IMR-90 (cell line): ENCODE measurements around the gene IGDCC3. TPM values are rescaled to one million over a fixed set of nuclear protein-coding genes. Genes with fewer than 3 reads are reported as not detected.

Experiments
- ATAC-seq: fragments of 200-7000 bp; cut with Tn5 transposase; 2 replicates; pipeline ENCODE4 v1.9.1; 2020; ENCODE audit warnings: low read depth, mild to moderate bottlenecking, moderate library complexity
- BruUV-seq: library from RNA; stranded (reverse); fragments of 400-500 nt; replicated peaks from 2 replicates; lab custom pipeline; 2021; lab: Mats Ljungman, UMichigan
- CTCF ChIA-PET: fragments of 300-600 bp; formaldehyde crosslinking; extraction: SDS; loops from one replicate; lab custom pipeline; 2021; ENCODE audit warnings: antibody characterized with exemption; lab: Yijun Ruan, JAX
- POLR2A ChIA-PET: fragments of 300-600 bp; sonication (Branson Sonifier 250); formaldehyde crosslinking; loops from one replicate; lab custom pipeline; 2022; ENCODE audit warnings: antibody characterized with exemption; ENCODE audit not compliant: unreplicated experiment; lab: Charles Lee
- DNase-seq: peaks from one replicate; pipeline ENCODE4 v3.0.0; 2013
- H2AFZ ChIP-seq: replicated peaks from 2 replicates; pipeline ENCODE3; 2013; ENCODE audit warnings: low read length, mild to moderate bottlenecking; ENCODE audit not compliant: poor library complexity
- H2AK5ac ChIP-seq: 2 replicates; pipeline ENCODE4 v1.6.1; 2013; ENCODE audit warnings: low read depth, low read length, inconsistent platforms
- H2AK9ac ChIP-seq: replicated peaks from 2 replicates; pipeline ENCODE3; 2013; ENCODE audit warnings: mild to moderate bottlenecking, low read depth, low read length, moderate library complexity; ENCODE audit not compliant: poor library complexity
- H2BK120ac ChIP-seq: 2 replicates; pipeline ENCODE4 v1.6.1; 2013; ENCODE audit warnings: low read depth, low read length, inconsistent platforms
- H2BK15ac ChIP-seq: 3 replicates; pipeline ENCODE4 v1.6.1; 2013; ENCODE audit warnings: low read depth, low read length, inconsistent platforms
- H2BK20ac ChIP-seq: 2 replicates; pipeline ENCODE4 v1.6.1; 2013; ENCODE audit warnings: low read depth, mild to moderate bottlenecking, inconsistent platforms, low read length, moderate library complexity
- H2BK5ac ChIP-seq: 2 replicates; pipeline ENCODE4 v1.6.1; 2013; ENCODE audit warnings: mild to moderate bottlenecking, low read depth, low read length, inconsistent platforms; ENCODE audit not compliant: poor library complexity, severe bottlenecking
- H3K14ac ChIP-seq: replicated peaks from 2 replicates; pipeline ENCODE4 v1.6.1; 2013; ENCODE audit warnings: low read depth, low read length, inconsistent platforms
- H3K18ac ChIP-seq: 2 replicates; pipeline ENCODE4 v1.6.1; 2013; ENCODE audit warnings: low read depth, low read length, control low read depth
- H3K23ac ChIP-seq: 2 replicates; pipeline ENCODE4 v1.6.1; 2013; ENCODE audit warnings: low read depth, low read length, inconsistent platforms
- H3K27ac ChIP-seq: 2 replicates; pipeline ENCODE4 v1.5.1; 2013; ENCODE audit warnings: mild to moderate bottlenecking, control low read depth, low read length; ENCODE audit not compliant: insufficient read depth
- H3K27me3 ChIP-seq: 2 replicates; pipeline ENCODE4 v1.6.1; 2013; ENCODE audit warnings: low read length; ENCODE audit not compliant: control insufficient read depth, insufficient read depth
- H3K36me3 ChIP-seq: 2 replicates; pipeline ENCODE4 v1.6.1; 2013; ENCODE audit warnings: low read length, mixed read lengths; ENCODE audit not compliant: control insufficient read depth, insufficient read depth
- H3K4ac ChIP-seq: 2 replicates; pipeline ENCODE4 v1.6.1; 2013; ENCODE audit warnings: low read depth, low read length, inconsistent platforms
- H3K4me1 ChIP-seq: 2 replicates; pipeline ENCODE4 v1.6.1; 2013; ENCODE audit warnings: low read length, mixed read lengths; ENCODE audit not compliant: control insufficient read depth, insufficient read depth
- H3K4me2 ChIP-seq: 2 replicates; pipeline ENCODE4 v1.6.1; 2013; ENCODE audit warnings: low read depth, mild to moderate bottlenecking, control low read depth, low read length, moderate library complexity
- H3K4me3 ChIP-seq: 2 replicates; pipeline ENCODE4 v1.5.1; 2013; ENCODE audit warnings: low read depth, mild to moderate bottlenecking, control low read depth, low read length, moderate library complexity; ENCODE audit not compliant: insufficient read depth
- H3K56ac ChIP-seq: 2 replicates; pipeline ENCODE4 v1.6.1; 2013; ENCODE audit warnings: low read length, inconsistent platforms; ENCODE audit not compliant: insufficient read depth; ENCODE audit errors: extremely low read depth
- H3K79me1 ChIP-seq, 2 experiments: 2 replicates each; pipeline ENCODE4 v1.6.1; 2013; ENCODE audit warnings: low read length in 2 of 2, inconsistent platforms in 1 of 2, low read depth in 1 of 2
- H3K9ac ChIP-seq: 2 replicates; pipeline ENCODE4 v1.6.1; 2013; ENCODE audit warnings: low read depth, low read length, control low read depth
- H3K9me1 ChIP-seq: 2 replicates; pipeline ENCODE4 v1.6.1; 2013; ENCODE audit warnings: low read length, inconsistent platforms; ENCODE audit not compliant: insufficient read depth
- H3K9me3 ChIP-seq: 2 replicates; pipeline ENCODE4 v1.6.1; 2013; ENCODE audit warnings: low read length; ENCODE audit not compliant: control insufficient read depth, insufficient read depth
- H4K20me1 ChIP-seq: 2 replicates; pipeline ENCODE4 v1.6.1; 2013; ENCODE audit warnings: low read length, inconsistent platforms; ENCODE audit not compliant: insufficient read depth
- H4K5ac ChIP-seq: 2 replicates; pipeline ENCODE4 v1.6.1; 2013; ENCODE audit warnings: mild to moderate bottlenecking, low read depth, low read length, control low read depth
- H4K8ac ChIP-seq, 2 experiments: 2 replicates each; pipeline ENCODE4 v1.6.1; 2013; ENCODE audit warnings: low read depth in 2 of 2, low read length in 2 of 2, control low read depth in 1 of 2, inconsistent platforms in 1 of 2
- H4K91ac ChIP-seq: 2 replicates; pipeline ENCODE4 v1.6.1; 2013; ENCODE audit warnings: low read depth, low read length, inconsistent platforms; ENCODE audit not compliant: insufficient read depth
- BHLHE40 ChIP-seq: fragments of 150-350 bp; IDR thresholded peaks from 2 replicates; pipeline ENCODE4 v1.6.1; 2016; ENCODE audit warnings: mild to moderate bottlenecking, low read depth, low read length
- CEBPB ChIP-seq: IDR thresholded peaks from 2 replicates; pipeline ENCODE4 v1.6.1; 2012; ENCODE audit warnings: low read depth, low read length, improper control_type of control experiment
- CHD1 ChIP-seq: IDR thresholded peaks from 2 replicates; pipeline ENCODE4 v1.6.1; 2012; ENCODE audit warnings: low read depth, low read length, improper control_type of control experiment
- CTCF ChIP-seq: conservative IDR thresholded peaks from 2 replicates; pipeline ENCODE4 v1.5.1; 2012; ENCODE audit warnings: mild to moderate bottlenecking, low read depth, low read length, improper control_type of control experiment
- FOS ChIP-seq: fragments of 150-350 bp; IDR thresholded peaks from 2 replicates; pipeline ENCODE4 v1.6.1; 2016; ENCODE audit warnings: low read depth, low read length
- MAFK ChIP-seq: IDR thresholded peaks from 2 replicates; pipeline ENCODE4 v1.6.1; 2012; ENCODE audit warnings: low read depth, low read length, improper control_type of control experiment
- MAZ ChIP-seq: IDR thresholded peaks from 2 replicates; pipeline ENCODE4 v1.6.1; 2012; ENCODE audit warnings: low read depth, mild to moderate bottlenecking, low read length, improper control_type of control experiment, moderate library complexity, borderline replicate concordance
- MXI1 ChIP-seq: IDR thresholded peaks from 2 replicates; pipeline ENCODE4 v1.6.1; 2012; ENCODE audit warnings: low read depth, mild to moderate bottlenecking, low read length, moderate library complexity, borderline replicate concordance
- NFE2L2 ChIP-seq: fragments of 150-350 bp; IDR thresholded peaks from 2 replicates; pipeline ENCODE4 v1.6.1; 2016; ENCODE audit warnings: low read depth, mild to moderate bottlenecking, low read length
- POLR2A ChIP-seq: IDR thresholded peaks from 2 replicates; pipeline ENCODE4 v1.6.1; 2012; ENCODE audit warnings: mild to moderate bottlenecking, low read depth, low read length
- RAD21 ChIP-seq: IDR thresholded peaks from 2 replicates; pipeline ENCODE4 v1.6.1; 2012; ENCODE audit warnings: low read length, improper control_type of control experiment
- RCOR1 ChIP-seq: IDR thresholded peaks from 2 replicates; pipeline ENCODE4 v1.6.1; 2012; ENCODE audit warnings: mild to moderate bottlenecking, low read length, improper control_type of control experiment; ENCODE audit not compliant: insufficient replicate concordance
- RFX5 ChIP-seq: IDR thresholded peaks from 2 replicates; pipeline ENCODE4 v1.8.0; 2012; ENCODE audit warnings: low read depth, mild to moderate bottlenecking, low read length, moderate library complexity
- SMC3 ChIP-seq: fragments of 150-350 bp; IDR thresholded peaks from 2 replicates; pipeline ENCODE4 v1.6.1; 2016; ENCODE audit warnings: low read depth, mild to moderate bottlenecking, antibody characterized with exemption, low read length, moderate library complexity
- USF2 ChIP-seq: fragments of 150-350 bp; IDR thresholded peaks from 2 replicates; pipeline ENCODE4 v1.6.1; 2017; ENCODE audit warnings: mild to moderate bottlenecking, antibody characterized with exemption, low read length, low read depth
- WGBS, 2 experiments: methylation state at CpG; one replicate each; pipeline versions ENCODE4 v1.1.5 to v1.1.7; 2013; ENCODE audit warnings: missing lambda C conversion rate in 2 of 2; ENCODE audit not compliant: insufficient read length in 1 of 2; ENCODE audit errors: extremely low coverage in 2 of 2; 5-methylcytosine and 5-hydroxymethylcytosine counted together
- dilution Hi-C: fragments of 300-500 bp; cut with HindIII; formaldehyde crosslinking; loops from one replicate; pipeline ENCODE4 v1.14.3; 2018; ENCODE audit warnings: low sequenced_read_pairs; ENCODE audit not compliant: unreplicated experiment
- in situ Hi-C: fragments of 300-500 bp; cut with MboI; formaldehyde crosslinking; loops from 3 replicates; pipeline ENCODE4 v1.14.3; 2019; ENCODE audit warnings: low sequenced_read_pairs, inconsistent platforms, mixed read lengths
- intact Hi-C: fragments of 100-400 bp; cut with micrococcal nuclease; formaldehyde crosslinking; loops from 2 replicates; pipeline ENCODE4 v1.10.0; 2022
- polyA plus RNA-seq, 3 experiments: library from polyadenylated mRNA; depleted of rRNA; stranded (reverse); fragments of >200 nt; gene quantifications; 2 replicates each; pipeline ENCODE4 v1.2.3, GENCODE V29; 2012; ENCODE audit warnings: low replicate concordance in 1 of 3
- total RNA-seq: library from RNA; depleted of rRNA; stranded (reverse); fragments of >200 nt; gene quantifications from 2 replicates; pipeline ENCODE4 v1.2.3, GENCODE V29; 2012
- TF ChIP-seq, protein P1 (sequence below): fragments of 150-350 bp; IDR thresholded peaks from 2 replicates; pipeline ENCODE4 v1.6.1; 2016; ENCODE audit warnings: low read depth, mild to moderate bottlenecking, low read length, moderate library complexity, borderline replicate concordance

The IGDCC3 gene
- total and polyA plus RNA-seq, 2 of the 4 experiments (the other 2 are of a cell fraction): 0.18 to 0.19 TPM

GRCh38 chr15:65382146-65382491 lies 4.3 kb upstream of the IGDCC3 start:
- Histone ChIP-seq H3K79me1 (no peaks in the 10 kb centered on the region), H4K20me1 (peaks cover 3% of the 10 kb centered on the region; the same call in 1 of the 2 replicates), H3K56ac (no peak overlapping the region), H3K18ac (no peak overlapping the region), H2BK120ac (no peak overlapping the region), H4K91ac (no peak overlapping the region), H3K27ac (no peak overlapping the region), H2AK5ac (no peak overlapping the region), H3K9ac (no peak overlapping the region), H2AFZ (no peak overlapping the region), H3K14ac (no peak overlapping the region), H3K9me3 (no peaks in the 10 kb centered on the region), H2BK20ac (no peak overlapping the region), H4K5ac (no peak overlapping the region), H3K4me1 (peaks cover 2% of the 10 kb centered on the region; the same call in 1 of the 2 replicates), H3K36me3 (no peaks in the 10 kb centered on the region), H3K23ac (no peak overlapping the region), H2BK5ac (no peak overlapping the region), H2AK9ac (no peak overlapping the region), H3K4ac (no peak overlapping the region), H3K27me3 (peaks cover 38% of the 10 kb centered on the region), H4K8ac (no peak overlapping the region), H3K4me2 (no peak overlapping the region), H3K9me1 (no peaks in the 10 kb centered on the region), H3K4me3 (no peak overlapping the region), H2BK15ac (no peak overlapping the region)
- ATAC-seq (no peak), DNase-seq (no peak)
- BruUV-seq: no TSS peak
- intact Hi-C loops: no loop called here
- no peak for TF ChIP-seq RAD21
- no peak for TF ChIP-seq SMC3
- TF ChIP-seq CEBPB: no peak
- no peak for TF ChIP-seq RCOR1
- TF ChIP-seq CHD1: no peak
- TF ChIP-seq MXI1: no peak
- TF ChIP-seq RFX5: no peak
- no peak for TF ChIP-seq FOS
- TF ChIP-seq MAFK: no peak
- TF ChIP-seq USF2: no peak
- TF ChIP-seq, protein P1, sequence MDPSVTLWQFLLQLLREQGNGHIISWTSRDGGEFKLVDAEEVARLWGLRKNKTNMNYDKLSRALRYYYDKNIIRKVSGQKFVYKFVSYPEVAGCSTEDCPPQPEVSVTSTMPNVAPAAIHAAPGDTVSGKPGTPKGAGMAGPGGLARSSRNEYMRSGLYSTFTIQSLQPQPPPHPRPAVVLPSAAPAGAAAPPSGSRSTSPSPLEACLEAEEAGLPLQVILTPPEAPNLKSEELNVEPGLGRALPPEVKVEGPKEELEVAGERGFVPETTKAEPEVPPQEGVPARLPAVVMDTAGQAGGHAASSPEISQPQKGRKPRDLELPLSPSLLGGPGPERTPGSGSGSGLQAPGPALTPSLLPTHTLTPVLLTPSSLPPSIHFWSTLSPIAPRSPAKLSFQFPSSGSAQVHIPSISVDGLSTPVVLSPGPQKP: no peak
- no peak for TF ChIP-seq NFE2L2
- no peak for TF ChIP-seq BHLHE40
- no peak for TF ChIP-seq MAZ
- TF ChIP-seq POLR2A: no peak
- no peak for TF ChIP-seq CTCF
- CTCF ChIA-PET: no interaction called here
- WGBS, 2 experiments: no CpG with 5 or more reads among the region's 6 CpGs
- POLR2A ChIA-PET: no interaction called here
- in situ Hi-C loops: loop anchor here (5.0 to 10.0 kb wide), 2 partner anchors 65 to 187 kb away; no protein-coding TSS in a partner anchor
- dilution Hi-C loops: no loop called here
